Measurements from ENCODE around the gene LDLRAD1.
A peak's percentile ranks its signal among the peaks of the same experiment; 100 is the strongest.
"Not testable (repeated sequence)": the region's sequence is repeated elsewhere in the genome, so short reads cannot be mapped to it uniquely, and the experiment has no call there.

The LDLRAD1 gene, protein sequence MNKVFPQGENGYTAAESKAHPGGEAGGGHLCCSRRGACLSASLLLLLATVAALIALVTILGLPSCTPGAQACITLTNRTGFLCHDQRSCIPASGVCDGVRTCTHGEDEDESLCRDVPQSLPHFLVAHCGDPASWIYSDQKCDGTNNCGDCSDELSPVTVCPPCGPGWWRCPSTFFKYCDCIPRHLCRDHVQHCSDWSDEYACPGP

DNA sequence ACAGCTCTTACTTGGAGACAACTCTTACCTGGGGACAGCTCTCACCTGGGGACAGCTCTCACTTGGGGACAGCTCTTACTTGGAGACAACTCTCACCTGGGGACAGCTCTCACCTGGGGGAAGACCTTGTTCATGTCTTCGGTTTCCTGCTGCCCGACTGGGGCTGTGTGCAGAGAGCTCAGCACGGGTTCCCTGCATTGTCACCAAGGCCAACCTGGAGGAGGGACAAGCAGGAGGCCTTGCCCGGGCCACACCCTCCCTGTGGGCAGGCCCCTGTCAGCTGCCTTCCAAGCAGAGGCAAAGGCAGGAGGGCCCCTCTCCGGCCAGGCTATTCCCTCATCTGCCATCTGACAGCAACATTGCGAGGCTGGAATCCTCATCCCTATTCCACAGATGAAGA lies at the start of gene LDLRAD1:
Gene LDLRAD1 (minus strand): TSS at position 208 of the 400 bp plus-strand sequence. CDS start 74 bp downstream, at position 134.
- DNase-seq, result no peak
- TF ChIP-seq POLR2A (IDR thresholded peaks at IDR 0.05; ENCODE audit: low read length) (no peak), GATA1 (IDR thresholded peaks at IDR 0.05; ENCODE audit: low read depth, low read length) (no peak)

DNA sequence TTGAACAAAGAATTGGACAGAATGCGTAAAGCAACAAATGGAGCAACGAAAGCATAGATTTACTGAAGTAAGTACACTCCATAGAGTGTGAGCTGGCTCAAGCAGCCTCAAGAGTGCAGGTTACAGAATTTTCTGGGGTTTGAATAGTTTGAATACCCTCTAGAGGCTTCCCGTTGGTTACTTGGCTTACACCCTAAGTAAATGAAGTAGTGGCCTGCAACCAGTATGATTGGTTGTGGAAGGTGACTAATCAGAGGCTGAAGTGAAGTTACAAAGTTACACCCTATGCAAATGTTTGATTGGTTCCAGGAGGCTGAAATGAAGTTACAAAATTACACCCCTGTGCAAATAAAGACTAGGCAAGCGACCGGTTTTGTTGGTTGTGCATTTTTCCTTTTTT lies 46.3 kb upstream of the LDLRAD1 start:
- TF ChIP-seq GATA1 (IDR thresholded peaks at IDR 0.05; ENCODE audit: low read depth, low read length) (no peak), POLR2A (IDR thresholded peaks at IDR 0.05; ENCODE audit: low read length) (no peak)

DNA sequence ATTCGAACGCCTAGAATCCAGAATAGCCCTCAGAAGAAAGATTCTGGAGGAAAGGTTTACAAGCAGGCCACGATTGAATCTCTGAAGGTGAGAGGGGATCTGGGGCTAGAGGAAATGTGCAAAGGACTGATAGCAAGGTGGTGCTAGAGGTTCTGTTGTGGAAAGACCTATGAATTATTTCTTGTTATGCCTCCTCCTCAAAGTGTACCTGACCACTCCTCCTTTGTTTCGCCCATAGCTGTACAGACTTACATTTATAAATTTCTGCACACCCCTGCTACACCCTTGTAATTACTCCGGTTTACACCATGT lies 36.4 kb upstream of the LDLRAD1 start:
- TF ChIP-seq POLR2A (IDR thresholded peaks at IDR 0.05; ENCODE audit: low read length) (no peak), GATA1 (IDR thresholded peaks at IDR 0.05; ENCODE audit: low read depth, low read length) (no peak)
- DNase-seq, result peak; percentile 55 to 74

More for the DNA sequence above, 46.3 kb upstream of the LDLRAD1 start:
- no peak for DNase-seq

DNA sequence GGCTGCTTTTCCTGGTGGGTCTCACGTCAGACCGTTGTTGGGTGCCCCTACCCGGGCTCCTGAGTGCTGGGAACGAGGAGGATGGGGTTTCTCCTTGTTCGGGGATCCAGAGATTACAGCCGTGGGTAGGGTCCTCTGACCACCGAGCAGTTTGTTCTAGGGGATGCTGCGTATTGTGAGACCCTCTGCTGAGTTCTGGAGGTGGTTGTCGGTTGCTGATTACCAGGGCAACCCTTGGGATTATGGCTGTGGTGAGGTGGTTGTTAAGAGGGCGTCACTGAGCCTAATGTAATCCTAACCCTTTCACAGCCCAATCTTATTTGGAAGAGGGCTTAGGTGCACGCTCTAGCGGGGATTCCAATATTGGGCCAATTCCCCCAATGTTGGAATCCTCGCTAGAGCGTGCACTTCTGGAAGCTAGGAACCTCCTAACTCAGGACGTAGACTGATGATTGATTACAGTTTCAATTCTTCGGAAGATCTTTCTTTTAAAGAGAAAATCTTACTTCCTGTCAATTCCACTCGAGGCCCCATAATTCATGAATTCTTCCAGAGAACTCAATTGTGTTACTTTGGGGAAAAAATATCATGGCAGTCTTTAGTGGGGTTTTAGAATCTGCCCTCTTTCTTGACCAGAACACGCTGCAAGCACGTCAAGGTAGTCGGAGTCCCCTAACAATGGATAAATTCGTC lies 35.9 kb upstream of the LDLRAD1 start:
- TF ChIP-seq GATA1 (IDR thresholded peaks at IDR 0.05; ENCODE audit: low read depth, low read length) (no peak), POLR2A (IDR thresholded peaks at IDR 0.05; ENCODE audit: low read length) (no peak)
- peak; percentile 67 to 73 for DNase-seq

DNA sequence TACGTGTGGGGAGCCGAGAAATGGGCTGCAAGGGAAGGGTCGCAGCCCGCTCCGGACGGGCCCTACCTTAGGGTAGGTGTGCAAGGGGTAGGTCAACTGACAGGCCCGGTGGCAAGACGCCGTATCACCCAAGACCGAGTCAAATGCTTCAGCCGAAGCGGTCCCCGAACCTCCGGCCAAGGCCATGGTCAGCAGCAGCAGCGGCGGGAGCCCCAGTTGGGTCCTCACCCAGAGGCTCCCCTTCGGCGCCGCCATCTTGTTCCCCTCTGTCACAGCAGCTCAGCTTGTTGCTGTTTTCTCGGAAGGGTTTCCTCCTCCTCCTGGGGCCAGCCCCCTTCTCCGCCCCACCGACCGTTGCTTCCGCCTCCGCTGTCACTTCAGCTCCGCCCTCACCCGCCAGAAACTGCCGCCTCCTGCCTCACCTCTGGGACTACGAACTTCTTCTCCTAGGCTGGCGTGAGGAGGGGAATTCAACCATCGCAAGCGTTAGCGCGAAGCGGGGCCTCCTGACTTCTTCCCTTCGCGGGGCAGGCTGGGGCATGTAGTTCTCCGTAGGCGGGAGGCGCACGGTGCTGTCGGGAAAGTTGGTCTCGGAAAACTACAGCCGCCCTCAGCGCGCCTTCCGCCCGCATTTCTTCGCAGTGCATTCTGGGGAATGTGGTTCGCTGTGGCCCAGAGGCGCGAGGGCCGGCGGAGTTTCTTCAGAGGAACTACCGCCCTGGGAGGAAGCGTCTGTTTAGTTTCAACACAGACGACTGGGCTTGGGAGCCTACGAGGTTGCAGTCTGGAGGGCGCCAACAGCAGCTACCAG lies 35.2 kb upstream of the LDLRAD1 start, which contains the start of the genes TCEANC2 and TMEM59:
Gene TCEANC2 (plus strand): TSS at position 675 of the 811 bp plus-strand sequence. CDS start 815 bp downstream, outside the sequence.
Gene TMEM59 (minus strand): TSS at position 271 of the 811 bp plus-strand sequence. CDS start 16 bp downstream, at position 255.
- peak; percentile 98 to 99 for DNase-seq
- TF ChIP-seq GATA1 (IDR thresholded peaks at IDR 0.05; ENCODE audit: low read depth, low read length) (no peak), POLR2A (IDR thresholded peaks at IDR 0.05; ENCODE audit: low read length) (peak; percentile 90)

DNA sequence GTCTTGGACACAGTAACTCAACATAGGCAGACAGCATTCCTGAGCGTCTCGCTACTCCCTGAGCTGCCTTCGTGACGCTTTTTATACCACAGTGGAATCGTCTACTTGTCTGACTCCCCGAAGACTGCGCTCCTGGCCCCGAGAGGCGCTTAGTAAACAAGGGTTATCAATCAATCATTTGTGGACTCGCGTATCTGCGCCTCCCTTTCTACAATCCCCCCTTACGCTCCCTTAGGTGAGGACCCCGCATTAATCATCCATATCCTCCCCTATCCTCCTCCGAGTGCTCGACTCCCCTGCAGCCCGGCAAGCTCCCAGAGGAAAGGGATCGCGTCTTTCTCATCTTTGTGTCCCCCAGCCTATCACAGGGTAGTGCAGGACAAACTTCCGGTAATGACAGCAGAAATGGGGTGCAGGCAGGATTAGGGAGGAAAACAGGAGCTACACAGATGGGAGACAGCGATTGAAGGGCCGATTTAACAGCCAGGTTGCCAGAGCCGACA lies 34.5 kb upstream of the LDLRAD1 start:
- TF ChIP-seq GATA1 (IDR thresholded peaks at IDR 0.05; ENCODE audit: low read depth, low read length) (no peak), POLR2A (IDR thresholded peaks at IDR 0.05; ENCODE audit: low read length) (no peak)
- DNase-seq, result peak; percentile 79 to 85

DNA sequence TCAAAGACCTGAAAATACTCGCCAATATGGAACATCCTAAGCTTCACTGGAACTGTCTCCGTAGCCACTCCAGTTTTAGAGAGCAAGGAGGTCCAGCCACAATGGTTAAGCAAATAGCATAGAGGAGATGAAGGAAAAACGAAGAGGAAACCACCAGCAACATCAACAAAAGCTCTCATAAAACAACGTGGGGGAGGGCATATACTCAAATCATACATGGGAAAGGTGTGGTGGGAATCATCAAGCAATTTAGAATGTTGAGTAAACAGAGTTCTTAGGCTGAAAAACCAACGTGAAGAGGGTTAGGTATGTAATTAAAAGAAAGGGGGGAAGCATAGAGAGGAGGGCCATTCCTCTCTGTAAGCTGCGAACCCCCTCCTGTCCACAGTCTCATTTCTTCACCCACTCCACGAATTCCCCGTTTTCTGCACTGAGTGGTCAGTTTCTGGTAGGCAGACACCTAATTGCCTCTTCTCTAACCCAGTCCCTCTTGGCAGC lies 34.0 kb upstream of the LDLRAD1 start:
- peak in 1 of 2 experiments; percentile 32 for DNase-seq
- TF ChIP-seq GATA1 (IDR thresholded peaks at IDR 0.05; ENCODE audit: low read depth, low read length), result no peak
- no peak for TF ChIP-seq POLR2A (IDR thresholded peaks at IDR 0.05; ENCODE audit: low read length)

DNA sequence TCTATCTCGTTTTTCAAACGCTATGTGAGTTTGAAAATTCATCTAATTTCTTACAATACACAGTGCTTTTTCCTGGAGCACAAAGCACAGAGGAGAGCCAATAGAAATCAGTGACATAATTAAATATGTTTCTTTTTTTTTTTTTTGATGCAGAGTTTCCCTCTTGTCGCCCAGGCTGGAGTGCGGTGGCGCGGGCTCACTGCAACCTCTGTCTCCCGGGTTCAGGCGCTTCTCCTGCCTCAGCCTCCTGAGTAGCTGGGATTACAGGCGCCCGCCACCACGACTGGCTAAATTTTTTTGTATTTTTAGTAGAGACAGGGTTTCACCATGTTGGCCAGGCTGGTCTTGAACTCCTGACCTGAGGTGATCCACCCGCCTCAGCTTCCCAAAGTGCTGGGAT lies 32.4 kb upstream of the LDLRAD1 start:
- not testable (repeated sequence) for DNase-seq

DNA sequence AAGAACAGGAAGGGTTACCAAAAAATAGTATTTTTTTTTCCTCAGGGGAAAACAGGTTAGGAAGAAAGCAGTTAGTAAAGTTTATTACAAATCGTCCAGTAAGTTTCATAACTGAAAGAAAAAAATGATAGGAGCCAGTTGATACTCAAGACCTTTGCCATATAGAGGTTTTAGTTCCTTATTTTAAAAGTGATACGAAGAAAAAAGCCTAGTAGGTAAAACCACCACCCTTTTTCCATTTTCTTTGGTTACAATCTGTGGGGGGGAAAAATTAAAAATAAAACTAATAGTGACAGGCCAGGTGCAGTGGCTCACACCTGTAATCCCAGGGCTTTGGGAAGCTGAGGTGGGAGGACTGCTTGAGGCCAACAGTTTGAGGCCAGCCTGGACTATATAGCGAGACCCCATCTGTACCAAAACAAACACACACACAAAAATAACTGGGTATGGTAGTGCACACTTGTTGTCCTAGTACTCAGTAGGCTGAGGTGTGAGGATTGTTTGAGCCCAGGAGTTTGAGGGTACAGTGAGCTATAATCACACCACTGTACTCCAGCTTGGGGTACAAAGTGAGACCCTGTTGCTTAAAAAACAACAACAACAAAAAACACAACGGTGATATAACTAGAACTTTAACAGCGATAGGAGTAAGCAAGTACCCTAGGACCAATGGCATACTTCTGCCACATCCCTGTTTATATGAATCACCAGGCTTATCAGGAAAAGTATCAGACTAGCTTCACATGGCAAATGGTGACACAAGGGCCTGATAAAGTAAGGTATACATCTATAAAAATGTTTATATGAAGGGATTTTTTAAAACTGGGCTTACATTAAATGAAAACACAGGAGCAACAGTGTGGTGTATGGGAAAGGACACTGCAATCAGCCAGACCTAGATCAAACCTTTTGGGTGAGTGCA lies 29.7 kb upstream of the LDLRAD1 start:
- DNase-seq, result peak; percentile 18 to 29
- TF ChIP-seq POLR2A (IDR thresholded peaks at IDR 0.05; ENCODE audit: low read length), result no peak
- no peak for TF ChIP-seq GATA1 (IDR thresholded peaks at IDR 0.05; ENCODE audit: low read depth, low read length)

DNA sequence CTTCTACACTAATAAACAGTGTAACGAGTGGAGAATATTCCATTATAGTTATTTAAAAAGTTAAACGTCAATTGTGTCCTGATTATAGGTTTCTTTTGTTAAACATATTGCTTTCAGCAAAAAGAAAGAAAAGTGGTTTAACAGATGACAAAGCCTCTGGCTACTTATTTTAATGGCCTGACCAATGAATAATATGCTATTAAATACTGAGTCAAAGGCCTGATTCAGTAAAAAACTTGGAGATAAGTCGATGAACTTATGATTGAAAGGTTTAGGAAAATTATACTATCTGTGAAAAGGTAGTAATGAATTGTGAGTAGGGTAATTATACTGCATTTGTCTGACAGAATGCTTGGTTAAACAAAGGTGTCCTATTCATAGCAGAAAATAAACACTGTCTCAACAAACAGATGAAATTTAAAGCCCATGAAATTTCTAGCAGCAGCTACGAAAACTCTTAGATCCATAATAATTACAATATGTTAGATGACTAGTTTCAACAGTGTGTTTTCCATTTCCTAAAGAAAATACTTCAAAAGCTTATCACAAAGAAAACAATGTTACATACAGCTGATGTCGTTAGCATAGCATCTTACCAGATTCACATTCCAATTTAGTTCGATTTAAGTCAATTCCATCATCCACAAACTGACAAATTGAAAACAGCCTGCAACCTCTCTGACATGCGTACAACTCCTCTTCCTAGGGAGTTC lies 28.8 kb upstream of the LDLRAD1 start:
- TF ChIP-seq GATA1 (IDR thresholded peaks at IDR 0.05; ENCODE audit: low read depth, low read length) (no peak), POLR2A (IDR thresholded peaks at IDR 0.05; ENCODE audit: low read length) (no peak)
- no peak for DNase-seq

DNA sequence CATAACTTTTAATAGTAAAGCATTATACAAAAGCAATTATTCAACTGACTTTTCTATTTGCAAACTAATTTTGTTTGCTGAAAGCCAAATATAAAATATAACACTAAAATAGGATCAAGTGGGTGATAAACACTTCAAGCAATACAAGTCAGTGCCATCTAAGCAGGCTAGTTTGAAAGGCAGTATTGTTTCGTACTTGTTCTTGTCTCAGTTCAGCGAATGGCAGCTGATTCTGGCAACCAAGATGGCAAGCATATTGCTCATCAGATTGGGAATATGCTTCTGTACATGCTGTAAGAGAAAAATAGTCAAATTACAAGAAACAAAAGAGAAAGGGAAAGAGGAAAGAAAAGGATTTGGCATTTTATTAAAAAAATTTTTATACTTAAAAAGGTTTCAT lies 27.5 kb upstream of the LDLRAD1 start:
- no peak for TF ChIP-seq POLR2A (IDR thresholded peaks at IDR 0.05; ENCODE audit: low read length)
- no peak for TF ChIP-seq GATA1 (IDR thresholded peaks at IDR 0.05; ENCODE audit: low read depth, low read length)
- DNase-seq, result no peak

DNA sequence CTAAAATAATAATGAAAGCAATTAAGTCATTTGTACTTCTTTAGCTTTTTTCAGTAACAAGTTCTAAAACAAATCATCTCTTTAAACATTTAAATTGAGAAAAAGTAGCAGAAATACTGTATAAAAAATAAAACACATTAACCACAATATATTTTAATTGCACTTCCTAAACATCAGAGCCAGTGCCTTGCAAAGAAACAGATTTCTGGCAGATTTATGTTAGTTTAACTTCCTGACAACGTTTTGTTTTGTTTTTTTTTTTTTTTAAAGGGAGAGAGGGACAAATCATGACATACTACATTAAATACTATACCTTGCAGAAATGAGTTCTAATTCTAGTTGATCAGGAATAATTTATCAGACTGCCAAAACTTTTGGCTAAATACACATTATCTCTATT lies 23.8 kb upstream of the LDLRAD1 start:
- DNase-seq, result no peak
- no peak for TF ChIP-seq POLR2A (IDR thresholded peaks at IDR 0.05; ENCODE audit: low read length)
- no peak for TF ChIP-seq GATA1 (IDR thresholded peaks at IDR 0.05; ENCODE audit: low read depth, low read length)

All from erythroblast (primary cell).